H9 (cell line): Measurements from ENCODE around the gene C1orf226. TPM values are rescaled to one million over a fixed set of nuclear protein-coding genes. Genes with fewer than 3 reads are reported as not detected.
A peak's percentile ranks its signal among the peaks of the same experiment; 100 is the strongest.

Experiments
- DNase-seq: peaks from one replicate; pipeline ENCODE4 v3.0.0-alpha.2; 2017
- H2AFZ ChIP-seq: one replicate; pipeline ENCODE4 v1.6.1; 2013; ENCODE audit warnings: mild to moderate bottlenecking, low read length, control low read depth, moderate library complexity
- H2AK5ac ChIP-seq: 2 replicates; pipeline ENCODE4 v1.6.1; 2013; ENCODE audit warnings: low read length, control low read depth, mixed read lengths; ENCODE audit not compliant: insufficient read length
- H2BK120ac ChIP-seq: one replicate; pipeline ENCODE4 v1.6.1; 2013; ENCODE audit warnings: low read depth, mild to moderate bottlenecking, low read length, control low read depth, inconsistent platforms; ENCODE audit not compliant: poor library complexity, severe bottlenecking
- H2BK12ac ChIP-seq: 2 replicates; pipeline ENCODE4 v1.6.1; 2013; ENCODE audit warnings: low read length, control low read depth, mixed read lengths, low read depth; ENCODE audit not compliant: insufficient read length
- H2BK15ac ChIP-seq: 2 replicates; pipeline ENCODE4 v1.6.1; 2013; ENCODE audit warnings: low read depth, low read length, control low read depth
- H2BK20ac ChIP-seq: one replicate; pipeline ENCODE4 v1.6.1; 2013; ENCODE audit warnings: low read depth, mild to moderate bottlenecking, low read length, control low read depth, inconsistent platforms; ENCODE audit not compliant: poor library complexity, severe bottlenecking
- H2BK5ac ChIP-seq: 2 replicates; pipeline ENCODE4 v1.6.1; 2013; ENCODE audit warnings: low read length, control low read depth, mixed read lengths; ENCODE audit not compliant: insufficient read length
- H3K14ac ChIP-seq: 2 replicates; pipeline ENCODE4 v1.6.1; 2013; ENCODE audit warnings: low read length, control low read depth; ENCODE audit not compliant: insufficient read depth
- H3K18ac ChIP-seq: 2 replicates; pipeline ENCODE4 v1.6.1; 2013; ENCODE audit warnings: low read depth, mild to moderate bottlenecking, mixed read lengths, low read length, control low read depth; ENCODE audit not compliant: insufficient read length
- H3K23ac ChIP-seq: 2 replicates; pipeline ENCODE4 v1.6.1; 2013; ENCODE audit warnings: low read length, control low read depth, mixed read lengths, low read depth; ENCODE audit not compliant: insufficient read length
- H3K23me2 ChIP-seq: 2 replicates; pipeline ENCODE4 v1.6.1; 2013; ENCODE audit warnings: low read depth, mild to moderate bottlenecking, mixed read lengths, low read length, control low read depth; ENCODE audit not compliant: insufficient read length, poor library complexity, severe bottlenecking
- H3K27ac ChIP-seq: 2 replicates; pipeline ENCODE4 v1.5.1; 2013; ENCODE audit warnings: low read length, control low read depth, mixed read lengths, low read depth; ENCODE audit not compliant: insufficient read length
- H3K27me3 ChIP-seq: 2 replicates; pipeline ENCODE4 v1.6.1; 2013; ENCODE audit warnings: low read length, control low read depth, inconsistent platforms; ENCODE audit not compliant: insufficient read depth
- H3K4ac ChIP-seq: 2 replicates; pipeline ENCODE4 v1.6.1; 2013; ENCODE audit warnings: low read depth, mild to moderate bottlenecking, control low read depth, inconsistent platforms, low read length, moderate library complexity
- H3K4me1 ChIP-seq: 2 replicates; pipeline ENCODE4 v1.6.1; 2013; ENCODE audit warnings: low read length, control low read depth, inconsistent platforms; ENCODE audit not compliant: insufficient read depth
- H3K4me2 ChIP-seq: 2 replicates; pipeline ENCODE4 v1.6.1; 2013; ENCODE audit warnings: low read length, control low read depth, mixed read lengths; ENCODE audit not compliant: insufficient read length, insufficient read depth
- H3K56ac ChIP-seq: 2 replicates; pipeline ENCODE4 v1.6.1; 2013; ENCODE audit warnings: low read depth, mild to moderate bottlenecking, mixed read lengths, low read length, control low read depth; ENCODE audit not compliant: insufficient read length
- H3K79me1 ChIP-seq: 2 replicates; pipeline ENCODE4 v1.6.1; 2013; ENCODE audit warnings: low read depth, mild to moderate bottlenecking, moderate library complexity, low read length, control low read depth, inconsistent platforms; ENCODE audit not compliant: insufficient read depth, poor library complexity, severe bottlenecking
- H3K79me2 ChIP-seq: 2 replicates; pipeline ENCODE4 v1.6.1; 2013; ENCODE audit warnings: low read length, control low read depth, inconsistent platforms; ENCODE audit not compliant: insufficient read depth
- H3K9ac ChIP-seq: 2 replicates; pipeline ENCODE4 v1.6.1; 2013; ENCODE audit warnings: low read length, control low read depth, mixed read lengths; ENCODE audit not compliant: insufficient read length; ENCODE audit errors: extremely low read depth
- H3K9me3 ChIP-seq: one replicate; pipeline ENCODE4 v1.6.1; 2013; ENCODE audit warnings: low read depth, low read length, inconsistent platforms; ENCODE audit not compliant: control insufficient read depth
- H3T11ph ChIP-seq: one replicate; pipeline ENCODE4 v1.6.1; 2013; ENCODE audit warnings: mild to moderate bottlenecking, low read length, control low read depth, inconsistent platforms
- H4K20me1 ChIP-seq: one replicate; pipeline ENCODE4 v1.6.1; 2013; ENCODE audit not compliant: control insufficient read depth, insufficient read length, insufficient read depth
- H4K5ac ChIP-seq: 2 replicates; pipeline ENCODE4 v1.6.1; 2013; ENCODE audit warnings: low read depth, mild to moderate bottlenecking, mixed read lengths, low read length, control low read depth; ENCODE audit not compliant: insufficient read length
- H4K8ac ChIP-seq: replicated peaks from 2 replicates; pipeline ENCODE4 v1.6.1; 2013; ENCODE audit warnings: low read length, control low read depth, mixed read lengths, low read depth; ENCODE audit not compliant: insufficient read length
- H4K91ac ChIP-seq: 2 replicates; pipeline ENCODE4 v1.6.1; 2013; ENCODE audit warnings: low read depth, mild to moderate bottlenecking, moderate library complexity, mixed read lengths, low read length, control low read depth; ENCODE audit not compliant: insufficient read length
- H3K27ac Mint-ChIP-seq, 3 experiments: 2 replicates in 2 of 3; 3 replicates in 1 of 3; pipeline ENCODE4 v1.8.0; 2020 to 2021; ENCODE audit warnings: mixed read lengths in 3 of 3, mild to moderate bottlenecking in 1 of 3, moderate library complexity in 1 of 3
- H3K27me3 Mint-ChIP-seq: 2 replicates; pipeline ENCODE4 v1.8.0; 2021; ENCODE audit warnings: low read depth, mild to moderate bottlenecking, moderate library complexity, mixed read lengths
- H3K36me3 Mint-ChIP-seq, 3 experiments: 2 replicates in 2 of 3; 3 replicates in 1 of 3; pipeline ENCODE4 v1.8.0; 2020 to 2021; ENCODE audit warnings: low read depth in 3 of 3, mixed read lengths in 3 of 3; ENCODE audit not compliant: insufficient read depth in 1 of 3
- H3K4me1 Mint-ChIP-seq, 2 experiments: 2 replicates each; pipeline ENCODE4 v1.8.0; 2020; ENCODE audit warnings: mixed read lengths in 2 of 2
- H3K4me3 Mint-ChIP-seq, 2 experiments: 2 replicates in 1 of 2; 3 replicates in 1 of 2; pipeline ENCODE4 v1.8.0; 2020 to 2021; ENCODE audit warnings: mild to moderate bottlenecking in 2 of 2, mixed read lengths in 2 of 2, moderate library complexity in 1 of 2
- H3K9me3 Mint-ChIP-seq, 2 experiments: 2 replicates in 1 of 2; 3 replicates in 1 of 2; pipeline ENCODE4 v1.8.0; 2020; ENCODE audit warnings: mild to moderate bottlenecking in 2 of 2, mixed read lengths in 2 of 2, moderate library complexity in 1 of 2
- WGBS: extraction: QIAGEN DNeasy Blood & Tissue Kit; methylation state at CpG from one replicate; pipeline ENCODE4 v1.1.7; 2013; ENCODE audit warnings: missing lambda C conversion rate, low lambda C conversion rate, mixed read lengths; ENCODE audit not compliant: insufficient read length; ENCODE audit errors: extremely low coverage; 5-methylcytosine and 5-hydroxymethylcytosine counted together
- total RNA-seq: library from RNA; stranded (reverse); gene quantifications from 2 replicates; pipeline ENCODE4 v1.2.1, GENCODE V29; 2021
- TF ChIP-seq, protein P1 (sequence below): fragments of 200-600 bp; sonication (generic); conservative IDR thresholded peaks from 3 replicates; pipeline ENCODE4 v1.8.0; 2021; ENCODE audit warnings: antibody characterized with exemption, mild to moderate bottlenecking

The C1orf226 gene
- total RNA-seq, 1 experiment from 2014 or later = 11.5 TPM

- H3K14ac ChIP-seq = no peak overlapping the region
- Mint-ChIP-seq H3K27ac (peak overlapping the region in 1 of 3 experiments; percentile 37; a peak in 1 of 7 replicates), H3K27me3 (no peaks in the 10 kb centered on the region), H3K4me3 (no peak overlapping the region), H3K36me3 (peaks cover 2 to 8% (median 3%) of the 10 kb centered on the region in 3 experiments; a peak in 4 of 7 replicates), H3K9me3 (no peaks in the 10 kb centered on the region), H3K4me1 (0 out of 4 replicates have a peak, but pooled peaks cover 0 to 2% of the 10 kb centered on the region in 2 experiments)
- no peak overlapping the region for H3K4ac ChIP-seq
- no peaks in the 10 kb centered on the region for H4K20me1 ChIP-seq
- WGBS = no CpG with 5 or more reads among the region's 4 CpGs
- no peak overlapping the region for H3K27ac ChIP-seq
- H2BK120ac ChIP-seq = no peak overlapping the region
- H3T11ph ChIP-seq = no peak overlapping the region
- H3K23ac ChIP-seq = no peak overlapping the region
- no peak overlapping the region for H4K8ac ChIP-seq
- H2BK15ac ChIP-seq = no peak overlapping the region
- H3K79me1 ChIP-seq = no peaks in the 10 kb centered on the region
- no peaks in the 10 kb centered on the region for H3K27me3 ChIP-seq
- H3K23me2 ChIP-seq = no peaks in the 10 kb centered on the region
- no peak overlapping the region for H2BK12ac ChIP-seq
- H3K9me3 ChIP-seq = no peaks in the 10 kb centered on the region
- H3K79me2 ChIP-seq = no peaks in the 10 kb centered on the region
- no peaks in the 10 kb centered on the region for H3K4me1 ChIP-seq
- H4K5ac ChIP-seq = no peak overlapping the region
- no peak overlapping the region for H3K4me2 ChIP-seq
- TF ChIP-seq, protein P1, sequence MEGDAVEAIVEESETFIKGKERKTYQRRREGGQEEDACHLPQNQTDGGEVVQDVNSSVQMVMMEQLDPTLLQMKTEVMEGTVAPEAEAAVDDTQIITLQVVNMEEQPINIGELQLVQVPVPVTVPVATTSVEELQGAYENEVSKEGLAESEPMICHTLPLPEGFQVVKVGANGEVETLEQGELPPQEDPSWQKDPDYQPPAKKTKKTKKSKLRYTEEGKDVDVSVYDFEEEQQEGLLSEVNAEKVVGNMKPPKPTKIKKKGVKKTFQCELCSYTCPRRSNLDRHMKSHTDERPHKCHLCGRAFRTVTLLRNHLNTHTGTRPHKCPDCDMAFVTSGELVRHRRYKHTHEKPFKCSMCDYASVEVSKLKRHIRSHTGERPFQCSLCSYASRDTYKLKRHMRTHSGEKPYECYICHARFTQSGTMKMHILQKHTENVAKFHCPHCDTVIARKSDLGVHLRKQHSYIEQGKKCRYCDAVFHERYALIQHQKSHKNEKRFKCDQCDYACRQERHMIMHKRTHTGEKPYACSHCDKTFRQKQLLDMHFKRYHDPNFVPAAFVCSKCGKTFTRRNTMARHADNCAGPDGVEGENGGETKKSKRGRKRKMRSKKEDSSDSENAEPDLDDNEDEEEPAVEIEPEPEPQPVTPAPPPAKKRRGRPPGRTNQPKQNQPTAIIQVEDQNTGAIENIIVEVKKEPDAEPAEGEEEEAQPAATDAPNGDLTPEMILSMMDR = no peak
- no peak overlapping the region for H2AK5ac ChIP-seq
- H2BK20ac ChIP-seq = no peak overlapping the region
- no peak for DNase-seq
- no peak overlapping the region for H4K91ac ChIP-seq
- no peak overlapping the region for H2BK5ac ChIP-seq
- no peak overlapping the region for H3K56ac ChIP-seq
- H3K18ac ChIP-seq = no peak overlapping the region
- H3K9ac ChIP-seq = no peak overlapping the region
- H2AFZ ChIP-seq = no peak overlapping the region
Observed at GRCh38 chr1:162368451-162368850, 13.1 kb upstream of the C1orf226 start.
